CD4-positive, alpha-beta T cell treated with Interferon gamma for 1 hour (primary cell): ENCODE measurements around the gene GUCY1A1.

ENCODE experiments used
- DNase-seq: peaks from one replicate; pipeline ENCODE4 v3.0.0-alpha.2; 2020

Gene GUCY1A1

GRCh38 chr4:155742310-155743015 lies 75.8 kb downstream of the GUCY1A1 start:
- no peak for DNase-seq

GRCh38 chr4:155745984-155746383 lies 79.3 kb downstream of the GUCY1A1 start:
- DNase-seq: no peak

- DNase-seq: no peak
Measured at GRCh38 chr4:155748039-155748438, 81.4 kb downstream of the GUCY1A1 start.

GRCh38 chr4:155749041-155749440 lies 82.4 kb downstream of the GUCY1A1 start:
- DNase-seq: no peak

- DNase-seq: no peak
Measured at GRCh38 chr4:155751569-155751968, 84.9 kb downstream of the GUCY1A1 start.

- DNase-seq: no peak
Measured at GRCh38 chr4:155757745-155758265, 91.2 kb downstream of the GUCY1A1 start.

- DNase-seq: peak; percentile 88
Measured at GRCh38 chr4:155758481-155759371, 92.1 kb downstream of the GUCY1A1 start, which contains the start of gene GUCY1B1. Gene GUCY1B1 (plus strand): TSS chr4:155759021. CDS start chr4:155759141, 120 bp downstream.

- no peak for DNase-seq
Measured at GRCh38 chr4:155759372-155760252, 93.0 kb downstream of the GUCY1A1 start.

- DNase-seq: no peak
Measured at GRCh38 chr4:155761047-155761446, 94.4 kb downstream of the GUCY1A1 start.

- no peak for DNase-seq
Measured at GRCh38 chr4:155761916-155762315, 95.3 kb downstream of the GUCY1A1 start.

GRCh38 chr4:155762334-155762733 lies 95.7 kb downstream of the GUCY1A1 start:
- no peak for DNase-seq

- DNase-seq: no peak
Measured at GRCh38 chr4:155763551-155763950, 96.9 kb downstream of the GUCY1A1 start.

GRCh38 chr4:155765149-155765548 lies 98.5 kb downstream of the GUCY1A1 start:
- no peak for DNase-seq

- DNase-seq: no peak
Measured at GRCh38 chr4:155766622-155767021, 100.0 kb downstream of the GUCY1A1 start.

GRCh38 chr4:155768370-155768769 lies 101.7 kb downstream of the GUCY1A1 start:
- DNase-seq: no peak

- DNase-seq: no peak
Measured at GRCh38 chr4:155769090-155769489, 102.4 kb downstream of the GUCY1A1 start.

GRCh38 chr4:155772459-155773195 lies 106.0 kb downstream of the GUCY1A1 start:
- DNase-seq: no peak

- no peak for DNase-seq
Measured at GRCh38 chr4:155773196-155773800, 106.7 kb downstream of the GUCY1A1 start.

- no peak for DNase-seq
Measured at GRCh38 chr4:155774033-155774432, 107.4 kb downstream of the GUCY1A1 start.

- DNase-seq: no peak
Measured at GRCh38 chr4:155777971-155778735, 111.5 kb downstream of the GUCY1A1 start.

- no peak for DNase-seq
Measured at GRCh38 chr4:155780775-155781174, 114.1 kb downstream of the GUCY1A1 start.
